GM18861 (cell line): ENCODE data around the gene ATPAF1.
"Not testable (repeated sequence)": the region's sequence is repeated elsewhere in the genome, so short reads cannot be mapped to it uniquely, and the experiment has no call there.

Source experiments
- ATAC-seq: cut with Tn5 transposase; IDR thresholded peaks from one replicate; pipeline ENCODE4 v1.9.1; 2021; ENCODE audit not compliant: unreplicated experiment

The ATPAF1 gene

DNA sequence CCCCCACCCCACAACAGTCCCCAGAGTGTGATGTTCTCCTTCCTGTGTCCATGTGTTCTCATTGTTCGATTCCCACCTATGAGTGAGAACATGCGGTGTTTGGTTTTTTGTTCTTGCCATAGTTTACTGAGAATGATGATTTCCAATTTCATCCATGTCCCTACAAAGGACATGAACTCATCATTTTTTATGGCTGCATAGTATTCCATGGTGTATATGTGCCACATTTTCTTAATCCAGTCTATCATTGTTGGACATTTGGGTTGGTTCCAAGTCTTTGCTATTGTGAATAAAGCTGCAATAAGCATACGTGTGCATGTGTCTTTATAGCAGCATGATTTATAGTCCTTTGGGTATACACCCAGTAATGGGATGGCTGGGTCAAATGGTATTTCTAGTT lies 17.0 kb downstream of the ATPAF1 start:
- not testable (repeated sequence) for ATAC-seq

DNA sequence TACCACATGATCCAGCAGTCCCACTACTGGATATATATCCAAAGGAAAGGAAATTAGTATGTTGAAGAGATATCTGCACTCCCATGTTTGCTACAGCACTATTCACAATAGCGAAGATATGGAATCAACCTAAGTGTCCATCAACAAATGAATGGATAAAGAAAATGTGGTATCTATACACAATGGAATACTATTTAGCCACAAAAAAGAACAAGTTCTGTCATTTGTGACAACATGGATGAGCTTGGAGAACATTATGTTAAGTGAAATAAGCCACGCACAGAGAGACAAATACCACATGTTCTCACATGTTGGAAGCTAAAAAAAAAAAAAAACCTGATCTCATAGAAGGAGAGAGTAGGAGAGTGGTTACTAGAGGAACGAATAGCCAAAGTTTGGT lies 17.7 kb downstream of the ATPAF1 start:
- no peak for ATAC-seq

DNA sequence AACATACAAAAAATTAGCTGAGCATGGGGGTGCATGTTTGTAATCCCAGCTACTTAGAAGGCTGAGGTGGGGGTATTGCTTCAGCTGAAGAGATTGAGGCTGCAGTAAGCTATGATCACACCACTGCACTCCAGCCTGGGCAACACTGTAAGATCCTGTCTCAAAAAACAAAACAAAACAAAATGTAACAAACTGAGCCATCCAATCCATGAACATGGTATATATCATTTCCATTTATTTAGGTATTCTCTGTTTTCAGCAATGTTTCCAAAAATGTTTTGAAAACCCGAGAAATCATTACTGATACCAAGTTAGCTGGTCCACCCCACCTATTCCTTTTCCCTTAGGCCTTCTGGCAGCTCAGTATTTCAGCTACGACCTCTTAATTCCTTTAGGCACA lies 18.4 kb downstream of the ATPAF1 start:
- no peak for ATAC-seq

DNA sequence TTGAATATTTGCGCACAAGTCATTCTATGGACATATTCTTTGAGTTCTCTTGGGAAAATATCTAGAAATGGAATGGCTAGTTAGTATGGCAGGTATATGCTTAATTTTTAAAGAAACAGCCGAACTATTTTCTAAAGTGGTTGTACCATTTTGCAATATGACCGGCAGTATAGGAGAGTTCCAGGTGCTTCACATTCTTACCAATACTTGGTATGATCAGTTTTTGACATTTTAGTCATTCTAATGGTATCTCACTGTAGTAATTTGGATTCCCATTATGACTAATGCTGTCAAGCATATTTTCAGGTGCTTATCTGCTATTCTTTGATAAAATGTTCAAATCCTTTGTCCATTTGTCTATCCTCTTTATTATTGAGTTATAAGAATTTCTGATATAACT lies 20.6 kb downstream of the ATPAF1 start:
- no peak for ATAC-seq

DNA sequence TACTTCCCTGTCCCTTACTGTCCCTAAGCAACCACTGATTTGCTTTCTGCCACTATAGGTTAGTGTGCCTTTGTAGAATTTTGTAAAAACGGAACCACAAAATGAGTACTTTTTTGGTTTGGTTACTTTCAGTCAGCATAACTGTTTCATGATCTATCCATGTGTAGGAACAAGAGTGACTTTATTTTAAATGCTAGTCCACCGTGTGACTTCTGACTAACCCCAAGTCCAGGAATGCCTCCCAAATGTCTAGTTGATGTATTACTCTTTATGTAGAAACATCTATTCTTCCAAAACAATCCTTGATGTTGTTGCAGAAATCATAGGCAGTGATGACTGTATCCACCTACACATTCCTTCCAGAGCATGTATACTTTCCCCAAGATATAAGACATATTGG lies 21.3 kb downstream of the ATPAF1 start:
- no peak for ATAC-seq

DNA sequence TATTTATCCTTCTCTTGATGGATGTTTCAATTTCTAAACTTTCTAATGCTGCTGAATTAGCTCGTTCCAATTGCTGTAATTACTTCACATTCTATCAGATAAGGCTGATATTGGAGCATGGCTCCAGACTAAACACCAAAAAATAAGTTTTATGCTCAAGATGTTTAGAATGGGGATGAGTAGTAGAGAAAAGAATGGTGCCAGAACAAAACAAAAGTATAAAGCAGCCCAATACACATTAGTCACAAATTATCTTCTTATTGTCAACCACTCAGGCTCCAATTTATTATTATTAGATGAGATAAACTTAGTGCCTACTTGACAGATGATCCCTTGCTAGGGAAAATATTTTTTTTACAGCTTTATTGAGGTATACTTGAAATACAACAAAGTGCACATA lies 21.8 kb downstream of the ATPAF1 start:
- no peak for ATAC-seq

DNA sequence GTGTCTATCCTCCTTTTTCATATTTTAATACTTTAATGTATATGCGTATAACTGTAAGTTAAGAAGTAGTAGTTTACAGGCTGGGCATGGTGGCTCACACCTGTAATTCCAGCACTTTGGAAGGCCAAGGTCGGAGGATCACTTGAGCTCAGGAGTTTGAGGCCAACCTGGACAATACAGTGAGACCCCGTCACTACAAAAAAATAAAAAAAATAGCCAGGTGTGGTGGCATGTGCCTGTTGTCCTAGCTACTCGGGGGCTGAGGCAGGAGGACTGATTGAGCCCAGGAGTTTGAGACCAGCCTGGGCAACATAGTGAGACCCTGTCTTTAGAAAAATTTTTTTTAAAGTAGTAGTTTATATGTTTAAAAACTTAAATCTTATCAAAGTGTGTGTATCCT lies 22.3 kb downstream of the ATPAF1 start:
- no peak for ATAC-seq

DNA sequence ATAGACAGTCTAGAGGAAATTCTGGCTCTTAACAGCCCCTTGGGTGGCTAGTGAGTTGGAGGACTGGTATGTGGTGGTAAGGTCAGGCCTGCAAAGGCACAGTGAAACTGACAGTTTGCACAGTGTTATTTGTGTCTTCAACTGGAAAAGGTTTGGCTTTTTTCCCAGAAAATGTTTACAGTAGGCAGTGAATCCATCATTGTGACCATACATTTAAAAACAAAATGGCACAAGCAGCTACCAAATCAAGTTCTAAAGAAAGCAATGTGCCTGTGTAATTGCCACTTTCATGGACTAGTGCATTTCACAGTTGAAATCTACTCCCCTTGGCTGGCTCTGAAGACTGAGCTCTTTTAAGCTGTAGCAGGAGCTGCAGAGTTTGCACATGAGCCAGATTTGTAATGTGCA lies 24.8 kb downstream of the ATPAF1 start:
- no peak for ATAC-seq

DNA sequence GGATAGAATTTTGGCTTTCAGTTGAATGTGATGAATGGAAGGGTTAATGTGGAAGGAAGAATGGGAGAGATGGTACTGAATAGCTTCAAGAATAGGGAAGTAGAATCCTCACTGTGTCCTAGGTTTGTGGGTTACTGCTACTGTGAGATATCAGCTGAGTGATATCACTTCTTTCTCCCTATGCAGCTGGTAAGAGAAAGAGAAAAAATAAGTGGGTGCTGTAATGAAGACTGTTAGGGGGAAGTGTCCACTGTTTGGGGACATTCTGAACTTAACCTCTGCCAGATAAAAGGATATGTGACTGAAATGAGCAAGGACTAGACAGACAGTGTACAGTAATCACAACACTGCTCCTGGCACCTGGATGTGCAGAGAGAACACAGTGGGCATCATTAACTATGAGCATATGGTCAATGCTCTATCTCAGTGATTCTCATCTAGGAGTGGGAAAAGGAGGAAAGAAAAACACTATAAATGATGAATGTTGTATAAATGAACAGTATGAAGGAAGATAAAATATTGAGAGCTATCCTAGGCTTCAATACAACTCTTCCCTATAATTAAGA lies 26.0 kb downstream of the ATPAF1 start:
- no peak for ATAC-seq

DNA sequence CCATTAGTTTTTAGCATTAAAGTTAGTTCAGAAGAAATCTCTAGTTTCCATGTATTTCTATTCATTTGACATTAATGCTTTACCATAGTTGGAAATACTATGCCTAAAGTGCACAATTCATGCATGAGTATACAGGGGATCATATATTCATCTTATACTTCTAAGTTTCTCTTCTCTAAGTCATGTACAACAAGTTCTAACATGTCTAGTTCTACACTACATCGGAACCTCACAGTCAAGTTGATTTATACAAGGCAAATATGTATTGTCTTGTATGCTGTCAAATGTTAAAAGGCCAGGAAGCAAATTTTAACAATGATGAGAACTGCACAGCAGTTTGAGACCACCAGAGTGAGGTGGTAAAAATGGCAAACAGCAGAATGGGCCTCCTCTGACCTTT lies 28.6 kb downstream of the ATPAF1 start:
- no peak for ATAC-seq

DNA sequence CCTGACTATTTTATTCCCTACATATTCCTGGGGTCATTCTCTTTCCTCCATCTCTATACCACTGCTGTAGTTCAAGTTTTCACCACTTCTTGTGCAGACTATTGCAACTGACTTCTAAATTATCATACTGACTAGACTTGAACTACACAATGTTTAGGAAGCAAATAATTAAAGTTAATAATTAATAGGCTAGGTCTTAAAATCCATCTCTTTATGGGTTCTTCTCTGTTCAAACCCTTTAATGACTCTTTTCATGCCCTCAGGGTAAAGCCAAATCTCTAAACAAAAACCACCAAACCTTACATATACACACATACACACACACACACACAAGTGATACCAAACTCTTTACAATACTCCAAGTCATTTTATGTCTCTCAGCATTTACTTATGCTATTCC lies 29.2 kb downstream of the ATPAF1 start:
- no peak for ATAC-seq

DNA sequence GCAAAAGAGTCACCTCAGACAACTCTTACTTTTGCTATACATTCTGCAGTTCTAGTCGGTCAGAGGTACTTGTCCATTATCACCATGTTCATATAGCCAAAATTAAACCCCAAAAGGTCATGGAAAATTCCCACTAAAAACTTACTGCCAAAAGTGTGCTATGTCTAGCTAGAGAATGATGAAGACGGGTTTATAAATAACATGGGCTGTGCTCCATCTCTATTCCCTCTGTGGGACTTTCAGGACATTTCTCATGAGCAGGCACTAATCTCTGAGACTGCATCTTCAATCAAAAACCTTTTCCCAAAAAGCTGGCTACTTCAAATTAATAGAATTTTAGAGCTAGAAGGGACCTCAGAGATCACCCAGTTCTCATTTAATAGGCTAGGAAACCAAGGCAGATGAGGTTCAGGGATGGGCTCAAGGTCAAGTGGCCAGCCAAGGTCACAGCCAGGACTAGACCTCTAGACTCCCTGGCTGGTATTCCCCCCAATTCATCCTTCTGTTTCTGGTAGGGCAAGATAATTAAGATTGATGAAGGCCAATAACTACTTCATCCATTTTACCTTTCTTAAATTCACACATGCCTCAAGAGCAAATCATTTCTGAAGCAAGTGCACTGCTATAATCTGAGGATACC lies 30.6 kb downstream of the ATPAF1 start:
- no peak for ATAC-seq

DNA sequence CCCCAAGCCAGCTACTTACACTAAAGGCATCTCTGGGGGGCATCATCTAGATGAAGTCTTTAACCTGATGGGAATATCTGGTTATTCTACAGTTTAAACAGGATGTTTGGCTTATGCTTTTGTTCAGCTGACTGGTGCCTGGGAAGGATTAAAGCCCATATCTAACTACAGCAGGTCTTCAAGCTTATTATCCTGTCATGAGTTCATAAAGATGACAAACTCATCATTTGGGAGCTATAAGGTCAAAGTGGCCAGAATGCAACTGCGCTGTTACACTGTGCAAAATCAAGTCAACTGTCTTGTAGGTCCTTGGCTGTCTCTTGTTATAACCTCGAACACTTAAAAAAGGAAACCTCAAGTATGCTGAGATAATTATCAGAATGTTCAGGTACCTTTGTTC lies 33.0 kb downstream of the ATPAF1 start:
- no peak for ATAC-seq

DNA sequence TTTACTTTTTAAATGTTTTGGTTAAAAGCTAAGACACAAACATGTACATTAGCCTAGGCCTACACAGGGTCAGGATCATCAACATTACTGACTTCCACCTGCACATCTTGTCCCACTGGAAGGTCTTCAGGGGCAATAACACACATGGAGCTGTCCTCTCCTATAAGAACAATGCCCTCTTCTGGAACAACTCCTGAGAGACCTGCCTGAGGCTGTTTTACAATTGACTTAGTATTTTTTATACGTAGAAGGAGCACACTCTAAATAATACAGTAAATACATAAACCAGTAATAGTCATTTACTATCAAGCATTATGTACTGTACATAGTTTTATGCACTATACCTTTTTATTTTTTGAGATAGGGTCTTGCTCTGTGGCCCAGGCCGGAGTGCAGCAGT lies 37.4 kb downstream of the ATPAF1 start:
- ATAC-seq, result no peak

DNA sequence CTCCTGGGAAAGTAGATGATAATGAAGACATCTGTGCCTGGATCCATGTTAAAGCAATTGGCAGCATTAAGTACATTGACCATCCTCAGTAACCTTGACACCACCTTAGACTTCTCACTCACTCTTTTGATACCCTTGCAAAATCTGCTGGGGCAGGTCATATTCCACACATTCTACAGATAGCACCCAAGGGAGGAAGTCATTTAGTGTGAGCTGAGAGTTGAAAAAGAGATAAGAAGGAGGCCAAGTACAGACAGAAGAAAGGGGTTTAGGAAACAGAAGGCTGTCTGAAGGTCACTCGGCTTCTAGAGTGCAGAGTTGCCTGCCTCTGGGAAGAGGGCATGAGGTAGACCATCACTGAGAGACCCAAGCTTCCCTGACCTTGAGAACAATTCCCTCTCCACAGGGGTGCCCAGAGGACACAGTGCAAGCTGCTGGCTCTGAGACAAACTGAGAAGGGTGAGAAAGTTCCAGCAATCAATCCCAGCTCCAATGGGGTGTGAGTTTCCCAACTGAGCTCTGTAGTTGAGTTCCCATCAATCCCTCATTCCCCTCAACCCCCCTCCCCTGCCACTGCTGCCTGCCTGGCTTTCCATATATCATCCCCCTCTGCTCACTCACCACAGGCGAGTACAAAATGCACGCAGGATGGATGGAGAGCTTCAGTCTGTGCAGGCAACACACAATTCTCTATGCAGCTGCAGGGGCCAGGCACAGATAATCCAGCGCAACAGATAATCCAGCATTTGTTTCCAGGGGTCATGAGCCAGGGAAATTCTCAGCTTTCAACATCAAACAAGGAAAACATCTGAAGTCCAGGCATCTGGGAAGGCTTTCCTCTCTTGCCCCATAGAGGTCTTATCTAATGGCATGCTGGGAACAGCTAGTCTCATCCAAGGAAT lies 44.2 kb downstream of the ATPAF1 start:
- no peak for ATAC-seq

DNA sequence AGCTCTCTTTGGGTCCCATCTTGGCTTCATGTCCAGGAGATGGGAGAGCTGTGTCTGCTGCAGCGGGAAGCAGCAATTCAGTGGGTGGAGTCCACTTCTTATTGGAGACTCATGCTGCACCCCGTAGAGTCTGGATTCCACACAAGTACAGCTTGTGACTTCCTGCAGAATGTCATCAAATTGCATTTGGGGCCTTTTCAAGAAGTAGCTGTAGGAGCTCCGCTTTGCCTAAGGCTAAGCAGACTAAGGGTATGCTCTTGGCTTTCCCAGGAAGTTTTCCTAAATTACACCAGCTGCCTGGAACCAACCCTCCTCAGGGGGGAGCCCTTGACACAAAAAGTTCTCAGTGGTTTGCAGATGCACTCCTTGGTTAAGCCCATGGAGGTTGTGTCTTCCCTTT lies 45.8 kb downstream of the ATPAF1 start:
- ATAC-seq, result no peak

DNA sequence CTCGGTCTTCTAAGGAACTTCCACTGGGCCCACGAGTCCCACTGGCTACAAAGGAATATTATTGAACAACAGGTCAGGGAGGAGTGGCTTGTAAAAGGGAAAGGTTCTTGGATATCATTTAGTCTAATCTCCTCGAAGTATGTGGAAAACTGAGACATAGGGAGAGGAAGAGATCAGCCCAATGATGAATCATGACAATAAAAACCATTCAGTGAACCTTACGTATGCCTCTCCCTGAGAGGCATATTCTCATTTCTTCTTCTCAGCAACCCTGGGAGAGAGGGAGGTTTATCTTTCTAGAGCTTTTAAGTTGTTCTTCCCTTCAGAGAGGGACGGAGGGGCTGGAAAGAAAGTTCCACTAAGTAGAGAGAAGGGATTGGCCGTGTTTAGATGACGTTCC lies 46.2 kb downstream of the ATPAF1 start:
- no peak for ATAC-seq

DNA sequence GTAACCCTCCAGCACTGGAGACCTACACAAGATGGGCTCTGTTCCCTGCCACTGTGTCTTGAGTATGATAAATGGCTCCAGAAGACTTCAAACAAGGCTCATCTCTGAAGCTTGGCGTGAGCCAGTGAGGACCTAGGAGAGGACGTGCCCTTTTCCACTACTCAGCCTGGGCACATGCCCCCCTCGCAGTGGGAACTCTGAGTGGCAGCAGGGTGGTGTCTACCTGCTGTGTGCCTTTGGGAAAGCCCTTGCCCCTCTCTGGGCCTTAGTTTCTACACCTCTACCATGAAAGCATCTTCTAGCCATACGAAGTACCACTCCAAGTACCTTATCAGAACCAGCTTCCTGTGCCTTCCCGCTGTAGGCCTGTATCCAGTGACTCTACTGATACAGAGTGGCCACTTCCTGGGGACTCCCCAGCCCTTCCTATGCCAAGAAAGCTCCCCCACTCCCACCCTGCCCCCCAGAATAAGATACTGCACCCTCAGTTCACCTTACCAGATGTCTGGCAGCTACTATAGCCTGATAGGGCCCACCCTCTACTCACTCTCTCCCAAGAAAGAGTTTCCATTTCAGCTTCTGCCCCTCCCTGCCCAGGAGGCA lies 48.4 kb downstream of the ATPAF1 start:
- ATAC-seq, result no peak

DNA sequence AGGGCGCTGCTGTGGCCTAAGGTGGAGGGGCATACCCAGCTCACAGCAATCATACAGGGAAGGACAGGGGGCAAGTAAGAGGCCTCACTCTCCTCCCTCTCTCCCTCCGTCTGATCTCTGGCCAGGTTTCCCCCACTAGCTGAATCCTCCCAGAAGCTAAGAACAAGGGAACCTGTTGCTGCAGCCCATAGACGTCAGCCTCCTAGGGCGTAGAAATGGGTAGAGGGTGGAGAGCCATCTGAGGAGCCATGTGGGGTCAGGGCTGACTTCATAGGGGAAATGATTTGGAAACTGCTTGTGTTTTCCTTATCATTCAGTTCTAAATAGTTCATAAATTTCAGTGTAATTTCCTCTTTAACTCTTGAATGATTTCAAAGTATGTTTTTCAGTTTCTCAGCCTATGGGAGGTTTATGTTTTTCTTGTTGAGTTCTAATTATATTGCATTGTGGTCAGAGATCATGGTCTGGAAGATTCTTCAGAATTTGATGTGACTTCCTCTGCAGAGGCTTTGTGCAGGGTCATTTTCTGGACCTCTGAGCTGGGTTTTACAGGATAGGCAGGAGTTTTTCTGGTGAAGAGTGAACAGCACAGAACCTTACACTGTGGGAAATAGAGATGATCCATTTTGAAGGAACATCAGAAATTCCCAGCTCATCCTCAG lies 49.3 kb downstream of the ATPAF1 start:
- ATAC-seq, result no peak

DNA sequence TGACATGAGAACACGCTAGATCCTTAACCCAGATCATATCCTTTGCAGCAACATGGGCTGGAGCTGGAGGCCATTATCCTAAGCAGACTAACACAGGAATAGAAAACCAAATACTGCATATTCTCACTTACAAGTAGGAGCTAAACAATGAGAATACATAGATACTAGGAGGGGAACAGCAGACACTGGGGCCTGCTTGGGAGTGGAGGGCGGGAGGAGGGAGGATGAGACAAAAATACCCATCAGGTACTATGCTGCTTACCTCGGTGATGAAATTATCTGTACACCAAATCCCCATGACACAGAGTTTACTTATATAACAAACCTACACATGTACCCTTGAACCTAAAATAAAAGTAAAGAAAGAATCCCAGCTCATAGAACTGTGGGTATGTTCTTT lies 50.3 kb downstream of the ATPAF1 start:
- ATAC-seq, result no peak

DNA sequence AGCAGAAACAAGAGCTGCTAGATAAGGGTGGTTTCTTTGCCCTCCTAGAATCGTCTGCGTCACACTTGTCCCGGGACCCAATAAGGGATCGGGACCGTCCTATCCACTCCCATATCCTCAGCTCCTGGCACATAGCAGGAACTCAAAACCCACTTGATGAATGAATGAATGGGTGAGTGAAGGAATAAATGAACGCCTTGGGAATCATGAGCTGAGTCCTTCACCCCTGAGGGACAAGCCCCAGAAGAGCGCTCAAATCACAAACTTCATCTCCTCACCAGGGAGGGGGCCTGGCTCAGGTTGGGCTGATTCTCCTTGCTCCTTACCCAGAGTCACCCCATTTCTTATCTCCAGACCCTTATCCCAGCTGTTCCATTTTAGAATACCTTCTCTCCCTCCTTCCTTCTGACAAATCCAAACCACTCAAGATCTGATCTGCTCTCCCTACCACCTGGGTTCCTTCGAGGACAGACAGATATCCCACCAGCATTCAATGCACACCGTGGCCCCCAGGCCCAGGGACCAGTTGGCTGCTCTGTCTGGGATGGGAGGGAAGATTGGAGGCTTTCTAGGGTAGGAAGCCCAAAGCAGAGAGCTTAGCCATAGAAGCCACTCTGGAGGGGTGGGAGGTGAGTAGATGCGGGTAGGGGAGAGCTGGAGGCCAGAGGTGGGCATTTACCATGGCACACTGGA lies 50.9 kb downstream of the ATPAF1 start:
- no peak for ATAC-seq
